Fibroblast of lung (primary cell): ENCODE measurements around the gene WDR37.

Experiments used
- EZH2 ChIP-seq: IDR thresholded peaks from 2 replicates; pipeline ENCODE4 v1.5.1; 2012; ENCODE audit warnings: low read length, control low read depth, mild to moderate bottlenecking; ENCODE audit errors: missing control alignments
- TF ChIP-seq, protein P1 (sequence below), 2 donors: IDR thresholded peaks in 1 of 2; conservative IDR thresholded peaks in 1 of 2; 1 replicate in 1 of 2; 2 replicates in 1 of 2; pipeline ENCODE4 v1.5.1; 2011 to 2012; ENCODE audit warnings: low read length in 2 of 2, control low read depth in 1 of 2, inconsistent platforms in 1 of 2, low read depth in 1 of 2, mild to moderate bottlenecking in 1 of 2

DNA sequence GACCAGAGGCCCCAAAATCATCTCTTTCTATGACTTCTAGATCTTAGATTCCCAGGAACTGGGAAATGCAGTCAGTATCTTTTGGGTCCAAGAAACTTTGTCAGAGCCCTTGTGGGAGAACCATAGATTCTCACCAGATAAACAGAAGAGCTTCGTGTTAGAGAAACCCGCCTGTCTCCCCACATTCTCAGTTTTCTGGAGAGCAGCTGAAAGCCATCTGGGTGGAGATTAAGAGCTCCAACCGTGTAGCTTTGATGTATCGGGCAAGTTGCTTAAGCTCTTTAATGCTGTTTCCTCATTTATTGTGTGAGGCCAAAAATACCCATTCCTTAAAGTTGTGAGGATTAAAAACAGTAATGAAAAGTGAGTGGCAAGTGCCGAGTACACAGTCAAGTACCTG lies 107.6 kb downstream of the WDR37 start:
- TF ChIP-seq, protein P1, sequence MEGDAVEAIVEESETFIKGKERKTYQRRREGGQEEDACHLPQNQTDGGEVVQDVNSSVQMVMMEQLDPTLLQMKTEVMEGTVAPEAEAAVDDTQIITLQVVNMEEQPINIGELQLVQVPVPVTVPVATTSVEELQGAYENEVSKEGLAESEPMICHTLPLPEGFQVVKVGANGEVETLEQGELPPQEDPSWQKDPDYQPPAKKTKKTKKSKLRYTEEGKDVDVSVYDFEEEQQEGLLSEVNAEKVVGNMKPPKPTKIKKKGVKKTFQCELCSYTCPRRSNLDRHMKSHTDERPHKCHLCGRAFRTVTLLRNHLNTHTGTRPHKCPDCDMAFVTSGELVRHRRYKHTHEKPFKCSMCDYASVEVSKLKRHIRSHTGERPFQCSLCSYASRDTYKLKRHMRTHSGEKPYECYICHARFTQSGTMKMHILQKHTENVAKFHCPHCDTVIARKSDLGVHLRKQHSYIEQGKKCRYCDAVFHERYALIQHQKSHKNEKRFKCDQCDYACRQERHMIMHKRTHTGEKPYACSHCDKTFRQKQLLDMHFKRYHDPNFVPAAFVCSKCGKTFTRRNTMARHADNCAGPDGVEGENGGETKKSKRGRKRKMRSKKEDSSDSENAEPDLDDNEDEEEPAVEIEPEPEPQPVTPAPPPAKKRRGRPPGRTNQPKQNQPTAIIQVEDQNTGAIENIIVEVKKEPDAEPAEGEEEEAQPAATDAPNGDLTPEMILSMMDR (conservative IDR thresholded peaks at IDR 0.05 in 1 of 2, IDR thresholded peaks at IDR 0.05 in 1 of 2; ENCODE audit: low read depth in 1 of 2, low read length in 2 of 2) = no peak
- no peak for TF ChIP-seq EZH2
